H4 (cell line): ENCODE measurements around the gene ZNF396. TPM values are rescaled to one million over a fixed set of nuclear protein-coding genes. Genes with fewer than 3 reads are reported as not detected.
A peak's percentile ranks its signal among the peaks of the same experiment; 100 is the strongest.

ENCODE experiments used
- DNase-seq: peaks from one replicate; pipeline ENCODE4 v3.0.0-alpha.2; 2015; ENCODE audit warnings: low spot score
- total RNA-seq: library from RNA; depleted of rRNA; stranded (reverse); fragments of >200 nt; shearing (Covaris generic); gene quantifications from 2 replicates; pipeline ENCODE4 v1.2.3, GENCODE V29; 2014

ZNF396 gene
- total RNA-seq, 1 experiment from 2014 or later, result 1.3 TPM

GRCh38 chr18:35383136-35383535 lies 6.0 kb upstream of the ZNF396 start:
- DNase-seq, result no peak

GRCh38 chr18:35379421-35379820 lies 2.3 kb upstream of the ZNF396 start:
- no peak for DNase-seq

GRCh38 chr18:35378574-35378896 lies 1.4 kb upstream of the ZNF396 start:
- no peak for DNase-seq

GRCh38 chr18:35377875-35378573 lies 887 bp upstream of the ZNF396 start:
- DNase-seq, result no peak

- DNase-seq, result no peak
Observed at GRCh38 chr18:35376393-35376741, 770 bp downstream of the ZNF396 start.

- DNase-seq, result no peak
Observed at GRCh38 chr18:35374708-35375107, 2.4 kb downstream of the ZNF396 start.

GRCh38 chr18:35371412-35372195 lies 5.5 kb downstream of the ZNF396 start:
- no peak for DNase-seq

- DNase-seq, result no peak
Observed at GRCh38 chr18:35369126-35369525, 8.0 kb downstream of the ZNF396 start.

- DNase-seq, result no peak
Observed at GRCh38 chr18:35368595-35368994, 8.5 kb downstream of the ZNF396 start.

GRCh38 chr18:35362531-35362930 lies 14.6 kb downstream of the ZNF396 start:
- no peak for DNase-seq

- DNase-seq, result no peak
Observed at GRCh38 chr18:35361570-35362321, 15.4 kb downstream of the ZNF396 start.

- peak; percentile 55 for DNase-seq
Observed at GRCh38 chr18:35355140-35355618, 22.0 kb downstream of the ZNF396 start.

- no peak for DNase-seq
Observed at GRCh38 chr18:35352778-35353177, 24.4 kb downstream of the ZNF396 start.

GRCh38 chr18:35352283-35352682 lies 24.9 kb downstream of the ZNF396 start:
- DNase-seq, result no peak

- DNase-seq, result no peak
Observed at GRCh38 chr18:35348001-35348400, 29.1 kb downstream of the ZNF396 start.

GRCh38 chr18:35345950-35346349 lies 31.2 kb downstream of the ZNF396 start:
- DNase-seq, result no peak

GRCh38 chr18:35345460-35345921 lies 31.6 kb downstream of the ZNF396 start:
- no peak for DNase-seq

- DNase-seq, result no peak
Observed at GRCh38 chr18:35344736-35345459, 32.2 kb downstream of the ZNF396 start.

GRCh38 chr18:35343936-35344735 lies 33.0 kb downstream of the ZNF396 start, which contains the start of gene ZNF24:
TSS of gene ZNF24 (minus strand) at chr18:35344420. CDS start at chr18:35340650, 3,770 bp downstream.
- peak; percentile 85 for DNase-seq

GRCh38 chr18:35343488-35343935 lies 33.6 kb downstream of the ZNF396 start:
- DNase-seq, result no peak

GRCh38 chr18:35337286-35337685 lies 39.9 kb downstream of the ZNF396 start:
- no peak for DNase-seq
